ENCODE measurements around the gene STRIT1. TPM values are rescaled to one million over a fixed set of nuclear protein-coding genes. Genes with fewer than 3 reads are reported as not detected.
"Not testable (repeated sequence)": the region's sequence is repeated elsewhere in the genome, so short reads cannot be mapped to it uniquely, and the experiment has no call there.

The STRIT1 gene
- total RNA-seq, 6 experiments from 2014 or later: not detected

GRCh38 chr3:155271343-155271613 lies 22.2 kb downstream of the STRIT1 start:
- no peak overlapping the region for H3K27ac Mint-ChIP-seq
- DNase-seq: no peak
- H3K27me3 Mint-ChIP-seq (ENCODE audit: insufficient read depth): no peaks in the 10 kb centered on the region; the same call in 1 of the 2 replicates
- H3K36me3 Mint-ChIP-seq (ENCODE audit: low read depth): no peaks in the 10 kb centered on the region
- H3K4me1 Mint-ChIP-seq (ENCODE audit: low read depth): no peaks in the 10 kb centered on the region; the same call in 1 of the 2 replicates
- TF ChIP-seq CTCF (IDR thresholded peaks at IDR 0.05): no peak
- H3K9me3 Mint-ChIP-seq: no peaks in the 10 kb centered on the region
- H3K4me3 Mint-ChIP-seq: no peak overlapping the region

- no peak for TF ChIP-seq CTCF (IDR thresholded peaks at IDR 0.05)
- Mint-ChIP-seq H3K4me1 (ENCODE audit: low read depth) (no peaks in the 10 kb centered on the region; the same call in 1 of the 2 replicates), H3K9me3 (no peaks in the 10 kb centered on the region), H3K4me3 (no peak overlapping the region), H3K27me3 (ENCODE audit: insufficient read depth) (no peaks in the 10 kb centered on the region; the same call in 1 of the 2 replicates), H3K27ac (no peak overlapping the region), H3K36me3 (ENCODE audit: low read depth) (no peaks in the 10 kb centered on the region)
- no peak for DNase-seq
Observed at GRCh38 chr3:155270485-155271342, 22.8 kb downstream of the STRIT1 start.

GRCh38 chr3:155270063-155270462 lies 23.4 kb downstream of the STRIT1 start:
- no peak overlapping the region for H3K4me3 Mint-ChIP-seq
- no peak for TF ChIP-seq CTCF (IDR thresholded peaks at IDR 0.05)
- H3K27ac Mint-ChIP-seq: no peak overlapping the region
- no peak for DNase-seq
- H3K27me3 Mint-ChIP-seq (ENCODE audit: insufficient read depth): no peaks in the 10 kb centered on the region; the same call in 1 of the 2 replicates
- H3K9me3 Mint-ChIP-seq: no peaks in the 10 kb centered on the region
- H3K36me3 Mint-ChIP-seq (ENCODE audit: low read depth): no peaks in the 10 kb centered on the region
- no peaks in the 10 kb centered on the region; the same call in 1 of the 2 replicates for H3K4me1 Mint-ChIP-seq (ENCODE audit: low read depth)

GRCh38 chr3:155262855-155263254 lies 30.6 kb downstream of the STRIT1 start:
- not testable (repeated sequence) for H3K9me3 Mint-ChIP-seq; H3K27ac Mint-ChIP-seq; DNase-seq; H3K4me3 Mint-ChIP-seq; H3K27me3 Mint-ChIP-seq (ENCODE audit: insufficient read depth); H3K4me1 Mint-ChIP-seq (ENCODE audit: low read depth); H3K36me3 Mint-ChIP-seq (ENCODE audit: low read depth)

GRCh38 chr3:155262295-155262694 lies 31.2 kb downstream of the STRIT1 start:
- Mint-ChIP-seq H3K9me3 (no peaks in the 10 kb centered on the region), H3K27me3 (ENCODE audit: insufficient read depth) (no peaks in the 10 kb centered on the region; the same call in 1 of the 2 replicates), H3K27ac (no peak overlapping the region), H3K4me1 (ENCODE audit: low read depth) (no peaks in the 10 kb centered on the region), H3K4me3 (no peak overlapping the region), H3K36me3 (ENCODE audit: low read depth) (peaks cover 4% of the 10 kb centered on the region; the same call in 1 of the 2 replicates)
- no peak for DNase-seq
- TF ChIP-seq CTCF (IDR thresholded peaks at IDR 0.05): no peak

- Mint-ChIP-seq H3K4me1 (ENCODE audit: low read depth) (peaks cover 14% of the 10 kb centered on the region), H3K9me3 (peaks cover under 1% of the 10 kb centered on the region; the same call in 1 of the 2 replicates), H3K27me3 (ENCODE audit: insufficient read depth) (peaks cover 3% of the 10 kb centered on the region; the same call in 1 of the 2 replicates), H3K36me3 (ENCODE audit: low read depth) (peaks cover 2% of the 10 kb centered on the region), H3K27ac (no peak overlapping the region), H3K4me3 (no peak overlapping the region)
- TF ChIP-seq CTCF (IDR thresholded peaks at IDR 0.05): no peak
- DNase-seq: no peak
Observed at GRCh38 chr3:155254445-155254844, 39.0 kb downstream of the STRIT1 start.

All from HFFc6 (cell line).